22Rv1 (cell line): ENCODE measurements around the gene CNTN5.

Experiments used
- H3K27ac ChIP-seq: fragments of 450-650 bp; 2 replicates; pipeline ENCODE4 v1.5.1; 2017
- CTCF ChIP-seq: fragments of 450-650 bp; IDR thresholded peaks from 2 replicates; pipeline ENCODE4 v1.5.1; 2017; ENCODE audit warnings: mild to moderate bottlenecking
- ZFX ChIP-seq: fragments of 450-650 bp; IDR thresholded peaks from 2 replicates; pipeline ENCODE4 v1.6.1; 2017; ENCODE audit warnings: antibody characterized with exemption, borderline replicate concordance

The CNTN5 gene

DNA sequence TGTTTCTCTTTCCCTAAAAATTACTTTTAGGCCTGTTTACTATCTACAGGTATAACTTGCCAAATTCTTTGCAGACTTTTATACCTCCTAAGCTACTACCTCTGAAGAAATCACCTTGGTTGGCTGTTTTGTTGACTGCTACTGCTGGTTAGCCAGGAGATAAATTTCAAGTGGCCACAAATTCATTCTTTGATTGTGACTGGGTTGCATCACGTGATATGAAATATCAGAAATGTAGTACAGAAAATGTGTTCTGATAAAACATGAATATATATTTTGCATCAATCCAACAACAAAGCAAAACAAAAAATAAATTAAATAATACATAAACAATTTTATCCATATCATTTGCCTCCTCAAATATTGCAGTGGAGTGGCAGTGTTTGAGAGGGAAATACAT is 291.1 kb downstream of the CNTN5 start:
- TF ChIP-seq ZFX (no peak), CTCF (no peak)
- no peak overlapping the region for H3K27ac ChIP-seq

- TF ChIP-seq CTCF (no peak), ZFX (no peak)
- H3K27ac ChIP-seq = no peak overlapping the region
These were observed 296.2 kb downstream of the CNTN5 start for GRCh38 chr11:99316776-99317520.

- H3K27ac ChIP-seq = no peak overlapping the region
- no peak for TF ChIP-seq CTCF
- TF ChIP-seq ZFX = no peak
These were observed 300.1 kb downstream of the CNTN5 start for GRCh38 chr11:99320769-99321290.

DNA sequence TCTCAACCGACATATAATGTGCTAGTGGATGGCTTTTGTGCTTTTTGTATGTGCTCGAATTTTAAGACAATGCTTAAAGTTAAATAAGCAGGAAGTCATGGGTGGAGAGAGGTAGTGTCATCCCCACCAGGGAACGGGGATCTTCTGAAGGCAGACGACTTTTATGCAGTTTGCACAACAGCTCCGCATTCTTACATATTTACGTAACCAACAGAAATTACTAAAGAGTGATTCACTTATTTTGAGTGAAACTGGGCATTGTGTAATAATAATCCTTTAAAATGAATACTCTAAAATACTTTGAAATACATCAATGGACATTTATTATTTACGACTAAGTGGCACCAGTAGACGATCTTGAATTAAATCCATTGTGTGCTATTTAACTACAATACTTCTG is 305.1 kb downstream of the CNTN5 start:
- H3K27ac ChIP-seq = no peak overlapping the region
- TF ChIP-seq ZFX (no peak), CTCF (no peak)

- TF ChIP-seq ZFX = no peak
- TF ChIP-seq CTCF = no peak
- no peak overlapping the region for H3K27ac ChIP-seq
These were observed 306.3 kb downstream of the CNTN5 start for GRCh38 chr11:99327066-99327465.

- no peak for TF ChIP-seq CTCF
- H3K27ac ChIP-seq = no peak overlapping the region
These were observed 306.8 kb downstream of the CNTN5 start for GRCh38 chr11:99327527-99327926.

GRCh38 chr11:99333621-99334020 is 312.9 kb downstream of the CNTN5 start:
- TF ChIP-seq ZFX (no peak), CTCF (no peak)
- H3K27ac ChIP-seq = no peak overlapping the region
